HEK293 (cell line): ENCODE results near the gene GPRC5B.

Experiments
- PRDM1 ChIP-seq: fragments of 450-650 bp; formaldehyde crosslinking; IDR thresholded peaks from 2 replicates; pipeline ENCODE4; 2016; ENCODE audit warnings: missing biosample characterization, missing genetic modification characterization
- RBAK ChIP-seq: fragments of 450-650 bp; formaldehyde crosslinking; IDR thresholded peaks from 2 replicates; pipeline ENCODE4 v1.5.1; 2016; ENCODE audit warnings: missing biosample characterization, missing genetic modification characterization
- SETDB1 ChIP-seq: IDR thresholded peaks from one replicate; pipeline ENCODE4 v1.6.1; 2017; ENCODE audit warnings: mild to moderate bottlenecking, low read length, moderate library complexity, mixed read lengths; ENCODE audit not compliant: insufficient read length
- ZEB2 ChIP-seq: fragments of 450-650 bp; formaldehyde crosslinking; IDR thresholded peaks from 2 replicates; pipeline ENCODE4 v1.5.1; 2016; ENCODE audit warnings: missing biosample characterization, missing genetic modification characterization
- ZNF121 ChIP-seq: fragments of 450-650 bp; formaldehyde crosslinking; IDR thresholded peaks from 2 replicates; pipeline ENCODE4 v1.5.1; 2016; ENCODE audit warnings: missing biosample characterization, missing genetic modification characterization
- ZNF202 ChIP-seq: fragments of 450-650 bp; formaldehyde crosslinking; IDR thresholded peaks from 2 replicates; pipeline ENCODE4 v1.5.1; 2016; ENCODE audit warnings: missing biosample characterization, missing genetic modification characterization, borderline replicate concordance
- ZNF221 ChIP-seq: fragments of 450-650 bp; formaldehyde crosslinking; IDR thresholded peaks from 2 replicates; pipeline ENCODE4 v1.5.1; 2017; ENCODE audit warnings: missing biosample characterization, missing genetic modification characterization, borderline replicate concordance
- ZNF324 ChIP-seq: fragments of 450-650 bp; formaldehyde crosslinking; IDR thresholded peaks from 2 replicates; pipeline ENCODE4 v1.5.1; 2016; ENCODE audit warnings: missing biosample characterization, missing genetic modification characterization
- ZNF423 ChIP-seq: fragments of 450-650 bp; formaldehyde crosslinking; IDR thresholded peaks from 2 replicates; pipeline ENCODE4 v1.5.1; 2016; ENCODE audit warnings: missing biosample characterization, missing genetic modification characterization
- ZNF510 ChIP-seq: fragments of 450-650 bp; formaldehyde crosslinking; IDR thresholded peaks from 2 replicates; pipeline ENCODE4 v1.5.1; 2018; ENCODE audit warnings: mild to moderate bottlenecking, missing genetic modification characterization, missing biosample characterization; ENCODE audit not compliant: insufficient replicate concordance
- TF ChIP-seq, protein P1 (sequence below): fragments of 450-650 bp; formaldehyde crosslinking; IDR thresholded peaks from 2 replicates; pipeline ENCODE4 v1.5.1; 2016; ENCODE audit warnings: missing biosample characterization, missing genetic modification characterization
- TF ChIP-seq, protein P2 (sequence below): fragments of 450-650 bp; IDR thresholded peaks from 2 replicates; pipeline ENCODE4 v1.5.1; 2018; ENCODE audit warnings: missing biosample characterization, missing genetic modification characterization
- TF ChIP-seq, protein P3 (sequence below): fragments of 450-650 bp; formaldehyde crosslinking; IDR thresholded peaks from 2 replicates; pipeline ENCODE4 v1.5.1; 2016; ENCODE audit warnings: missing biosample characterization, missing genetic modification characterization

GRCh38 chr16:19842426-19843157 lies 42.1 kb downstream of the GPRC5B start:
- TF ChIP-seq, protein P1, sequence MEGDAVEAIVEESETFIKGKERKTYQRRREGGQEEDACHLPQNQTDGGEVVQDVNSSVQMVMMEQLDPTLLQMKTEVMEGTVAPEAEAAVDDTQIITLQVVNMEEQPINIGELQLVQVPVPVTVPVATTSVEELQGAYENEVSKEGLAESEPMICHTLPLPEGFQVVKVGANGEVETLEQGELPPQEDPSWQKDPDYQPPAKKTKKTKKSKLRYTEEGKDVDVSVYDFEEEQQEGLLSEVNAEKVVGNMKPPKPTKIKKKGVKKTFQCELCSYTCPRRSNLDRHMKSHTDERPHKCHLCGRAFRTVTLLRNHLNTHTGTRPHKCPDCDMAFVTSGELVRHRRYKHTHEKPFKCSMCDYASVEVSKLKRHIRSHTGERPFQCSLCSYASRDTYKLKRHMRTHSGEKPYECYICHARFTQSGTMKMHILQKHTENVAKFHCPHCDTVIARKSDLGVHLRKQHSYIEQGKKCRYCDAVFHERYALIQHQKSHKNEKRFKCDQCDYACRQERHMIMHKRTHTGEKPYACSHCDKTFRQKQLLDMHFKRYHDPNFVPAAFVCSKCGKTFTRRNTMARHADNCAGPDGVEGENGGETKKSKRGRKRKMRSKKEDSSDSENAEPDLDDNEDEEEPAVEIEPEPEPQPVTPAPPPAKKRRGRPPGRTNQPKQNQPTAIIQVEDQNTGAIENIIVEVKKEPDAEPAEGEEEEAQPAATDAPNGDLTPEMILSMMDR (tag by site-specific recombination), result no peak
- TF ChIP-seq PRDM1 (tag by site-specific recombination), result no peak
- TF ChIP-seq, protein P2, sequence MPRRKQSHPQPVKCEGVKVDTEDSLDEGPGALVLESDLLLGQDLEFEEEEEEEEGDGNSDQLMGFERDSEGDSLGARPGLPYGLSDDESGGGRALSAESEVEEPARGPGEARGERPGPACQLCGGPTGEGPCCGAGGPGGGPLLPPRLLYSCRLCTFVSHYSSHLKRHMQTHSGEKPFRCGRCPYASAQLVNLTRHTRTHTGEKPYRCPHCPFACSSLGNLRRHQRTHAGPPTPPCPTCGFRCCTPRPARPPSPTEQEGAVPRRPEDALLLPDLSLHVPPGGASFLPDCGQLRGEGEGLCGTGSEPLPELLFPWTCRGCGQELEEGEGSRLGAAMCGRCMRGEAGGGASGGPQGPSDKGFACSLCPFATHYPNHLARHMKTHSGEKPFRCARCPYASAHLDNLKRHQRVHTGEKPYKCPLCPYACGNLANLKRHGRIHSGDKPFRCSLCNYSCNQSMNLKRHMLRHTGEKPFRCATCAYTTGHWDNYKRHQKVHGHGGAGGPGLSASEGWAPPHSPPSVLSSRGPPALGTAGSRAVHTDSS (tag by site-specific recombination), result no peak
- TF ChIP-seq ZNF423 (tag by site-specific recombination), result no peak
- no peak for TF ChIP-seq ZEB2 (tag by site-specific recombination)
- TF ChIP-seq ZNF324 (tag by site-specific recombination), result no peak
- TF ChIP-seq RBAK, result no peak
- TF ChIP-seq ZNF121, result no peak
- TF ChIP-seq, protein P3, sequence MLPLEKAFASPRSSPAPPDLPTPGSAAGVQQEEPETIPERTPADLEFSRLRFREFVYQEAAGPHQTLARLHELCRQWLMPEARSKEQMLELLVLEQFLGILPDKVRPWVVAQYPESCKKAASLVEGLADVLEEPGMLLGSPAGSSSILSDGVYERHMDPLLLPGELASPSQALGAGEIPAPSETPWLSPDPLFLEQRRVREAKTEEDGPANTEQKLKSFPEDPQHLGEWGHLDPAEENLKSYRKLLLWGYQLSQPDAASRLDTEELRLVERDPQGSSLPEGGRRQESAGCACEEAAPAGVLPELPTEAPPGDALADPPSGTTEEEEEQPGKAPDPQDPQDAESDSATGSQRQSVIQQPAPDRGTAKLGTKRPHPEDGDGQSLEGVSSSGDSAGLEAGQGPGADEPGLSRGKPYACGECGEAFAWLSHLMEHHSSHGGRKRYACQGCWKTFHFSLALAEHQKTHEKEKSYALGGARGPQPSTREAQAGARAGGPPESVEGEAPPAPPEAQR (tag by site-specific recombination), result no peak
- no peak for TF ChIP-seq SETDB1
- no peak for TF ChIP-seq ZNF510 (tag by site-specific recombination)
- no peak for TF ChIP-seq ZNF202 (tag by site-specific recombination)
- TF ChIP-seq ZNF221 (tag by site-specific recombination), result no peak
